Breast epithelium (tissue), 4 donors: ENCODE measurements around the gene MAML3. TPM values are rescaled to one million over a fixed set of nuclear protein-coding genes. Genes with fewer than 3 reads are reported as not detected.

Experiments used
- DNase-seq, 2 donors: peaks; one replicate each; pipeline ENCODE4 v3.0.0-alpha.2; 2019; ENCODE audit warnings: low spot score in 2 of 2
- H3K27ac ChIP-seq, 2 donors: fragments of 200-600 bp; sonication (generic) in 1 of 2; one replicate each; pipeline ENCODE4 v1.5.1; 2016 to 2019; ENCODE audit warnings: mild to moderate bottlenecking in 1 of 2
- H3K27me3 ChIP-seq, 2 donors: fragments of 200-600 bp; sonication (generic) in 1 of 2; one replicate each; pipeline versions ENCODE4 v1.5.1 to v1.6.0; 2017 to 2019; ENCODE audit warnings: control low read depth in 1 of 2, mild to moderate bottlenecking in 1 of 2
- H3K36me3 ChIP-seq: fragments of 200-600 bp; one replicate; pipeline ENCODE4 v1.5.1; 2019
- H3K4me1 ChIP-seq, 2 donors: fragments of 200-600 bp; sonication (generic); one replicate each; pipeline ENCODE4 v1.5.1; 2016 to 2019; ENCODE audit warnings: control low read depth in 1 of 2
- H3K4me3 ChIP-seq, 3 donors: fragments of 200-600 bp; sonication (generic); 1 replicate in 2 of 3; 2 replicates in 1 of 3; pipeline ENCODE4 v1.5.1; 2016 to 2019; ENCODE audit warnings: mild to moderate bottlenecking in 3 of 3, moderate library complexity in 2 of 3
- H3K9me3 ChIP-seq, 2 donors: fragments of 200-600 bp; sonication (generic) in 1 of 2; one replicate each; pipeline ENCODE4 v1.5.1; 2016 to 2019; ENCODE audit warnings: control low read depth in 1 of 2
- POLR2A ChIP-seq: fragments of 450-650 bp; IDR thresholded peaks from one replicate; pipeline ENCODE4 v1.6.1; 2016; ENCODE audit warnings: antibody characterized with exemption, mild to moderate bottlenecking, moderate library complexity
- POLR2AphosphoS5 ChIP-seq, 3 donors: sonication (generic); formaldehyde crosslinking; IDR thresholded peaks; one replicate each; pipeline ENCODE4 v1.6.1; 2017; ENCODE audit warnings: antibody characterized with exemption in 3 of 3
- intact Hi-C: fragments of 100-400 bp; cut with DNase I; formaldehyde crosslinking; loops from one replicate; pipeline ENCODE4 v1.15.1; 2023; ENCODE audit warnings: low total_unique reads
- total RNA-seq, 3 donors: library from RNA; depleted of rRNA; stranded (reverse); fragments of >200 nt; gene quantifications; one replicate each; pipeline ENCODE4 v1.1.0, GENCODE V29; 2016
- TF ChIP-seq, protein P1 (sequence below), 3 donors: fragments of 450-650 bp; IDR thresholded peaks; one replicate each; pipeline ENCODE4 v1.5.1; 2016 to 2017; ENCODE audit warnings: antibody characterized with exemption in 3 of 3, mild to moderate bottlenecking in 3 of 3, moderate library complexity in 3 of 3

Gene MAML3
- total RNA-seq, 3 donors from 2014 or later, result 5.0 to 16.8 (median 11.1) TPM

DNA sequence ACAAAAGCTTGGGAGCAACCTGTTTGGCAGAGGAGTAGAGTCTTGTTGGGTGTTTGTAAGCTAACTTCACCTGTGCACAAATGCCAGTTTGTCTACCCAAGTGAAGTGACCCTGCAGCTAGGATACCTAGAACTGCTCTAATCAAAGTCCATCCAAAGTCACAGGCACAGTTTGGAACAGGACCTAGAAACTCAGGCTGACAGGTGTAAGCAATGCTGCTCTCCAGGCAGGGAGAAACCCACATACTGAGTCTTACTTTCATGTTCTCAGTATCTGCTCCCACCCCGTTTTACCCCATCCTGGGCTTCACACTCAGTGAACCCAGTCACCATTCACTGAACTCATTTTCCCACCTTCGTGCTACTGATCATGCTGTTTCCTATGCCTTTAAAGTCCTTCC lies 40.3 kb downstream of the MAML3 start:
- TF ChIP-seq POLR2A, result no peak
- TF ChIP-seq, protein P1, sequence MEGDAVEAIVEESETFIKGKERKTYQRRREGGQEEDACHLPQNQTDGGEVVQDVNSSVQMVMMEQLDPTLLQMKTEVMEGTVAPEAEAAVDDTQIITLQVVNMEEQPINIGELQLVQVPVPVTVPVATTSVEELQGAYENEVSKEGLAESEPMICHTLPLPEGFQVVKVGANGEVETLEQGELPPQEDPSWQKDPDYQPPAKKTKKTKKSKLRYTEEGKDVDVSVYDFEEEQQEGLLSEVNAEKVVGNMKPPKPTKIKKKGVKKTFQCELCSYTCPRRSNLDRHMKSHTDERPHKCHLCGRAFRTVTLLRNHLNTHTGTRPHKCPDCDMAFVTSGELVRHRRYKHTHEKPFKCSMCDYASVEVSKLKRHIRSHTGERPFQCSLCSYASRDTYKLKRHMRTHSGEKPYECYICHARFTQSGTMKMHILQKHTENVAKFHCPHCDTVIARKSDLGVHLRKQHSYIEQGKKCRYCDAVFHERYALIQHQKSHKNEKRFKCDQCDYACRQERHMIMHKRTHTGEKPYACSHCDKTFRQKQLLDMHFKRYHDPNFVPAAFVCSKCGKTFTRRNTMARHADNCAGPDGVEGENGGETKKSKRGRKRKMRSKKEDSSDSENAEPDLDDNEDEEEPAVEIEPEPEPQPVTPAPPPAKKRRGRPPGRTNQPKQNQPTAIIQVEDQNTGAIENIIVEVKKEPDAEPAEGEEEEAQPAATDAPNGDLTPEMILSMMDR (IDR thresholded peaks at IDR 0.05), result no peak
- TF ChIP-seq POLR2AphosphoS5 (IDR thresholded peaks at IDR 0.05), result no peak
- no peaks in the 10 kb centered on the region for H3K9me3 ChIP-seq
- intact Hi-C loops, result no loop called here

DNA sequence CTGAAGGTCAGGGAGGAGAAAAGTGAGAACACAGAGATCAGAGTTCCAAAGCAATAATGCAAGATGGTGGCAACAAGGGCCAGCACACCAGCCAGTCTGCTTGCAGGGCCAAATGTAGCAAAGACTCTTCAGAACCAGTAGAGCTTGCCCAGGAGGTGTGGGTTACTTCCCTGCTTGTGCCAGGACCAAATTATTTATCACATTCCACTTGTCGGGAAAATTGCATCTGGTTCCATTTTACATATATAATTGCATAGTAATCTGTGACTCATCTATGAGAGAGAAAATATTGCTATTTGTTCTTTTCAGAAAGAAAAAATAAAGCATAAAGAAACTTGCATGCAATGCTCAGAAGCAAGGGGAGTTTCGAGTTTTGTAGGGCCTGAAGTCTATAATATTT lies 41.4 kb downstream of the MAML3 start:
- intact Hi-C loops, result no loop called here
- no peaks in the 10 kb centered on the region for H3K9me3 ChIP-seq
- H3K4me1 ChIP-seq, result no peaks in the 10 kb centered on the region
- no peak overlapping the region for H3K4me3 ChIP-seq
- TF ChIP-seq POLR2A (no peak), POLR2AphosphoS5 (IDR thresholded peaks at IDR 0.05) (no peak)
- TF ChIP-seq, protein P1 (IDR thresholded peaks at IDR 0.05), result no peak
- no peak for DNase-seq
- H3K36me3 ChIP-seq, result no peaks in the 10 kb centered on the region
- no peak overlapping the region for H3K27ac ChIP-seq
- H3K27me3 ChIP-seq, result no peaks in the 10 kb centered on the region

More for the DNA sequence above, 40.3 kb downstream of the MAML3 start:
- H3K27me3 ChIP-seq, result no peaks in the 10 kb centered on the region
- no peaks in the 10 kb centered on the region for H3K36me3 ChIP-seq
- H3K4me1 ChIP-seq, result no peaks in the 10 kb centered on the region
- H3K4me3 ChIP-seq, result no peak overlapping the region
- no peak for DNase-seq
- H3K27ac ChIP-seq, result no peak overlapping the region

DNA sequence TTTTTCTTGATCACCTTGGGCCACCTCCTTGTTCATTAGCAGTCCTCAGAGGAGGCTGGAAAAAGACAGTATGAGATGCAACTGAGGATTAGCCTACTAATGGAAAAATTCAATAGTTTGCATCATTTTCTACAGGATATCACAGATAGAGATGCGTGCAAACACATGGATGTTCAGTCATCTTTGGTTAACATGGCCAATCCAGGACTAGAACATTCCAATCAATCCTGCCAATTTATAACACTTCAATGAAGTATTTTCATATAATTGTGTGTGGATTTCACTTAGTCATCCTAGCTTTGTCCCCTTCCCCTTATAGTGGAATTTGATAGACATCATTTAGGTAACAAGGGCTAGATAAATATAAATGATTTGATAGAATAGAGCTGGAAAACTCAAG lies 42.7 kb downstream of the MAML3 start:
- no peaks in the 10 kb centered on the region for H3K9me3 ChIP-seq
- no peaks in the 10 kb centered on the region for H3K4me1 ChIP-seq
- no peak overlapping the region for H3K27ac ChIP-seq
- H3K4me3 ChIP-seq, result no peak overlapping the region
- no peaks in the 10 kb centered on the region for H3K36me3 ChIP-seq
- DNase-seq, result no peak
- no peaks in the 10 kb centered on the region for H3K27me3 ChIP-seq
- no peak for TF ChIP-seq POLR2AphosphoS5 (IDR thresholded peaks at IDR 0.05)
- TF ChIP-seq, protein P1 (IDR thresholded peaks at IDR 0.05), result no peak
- no peak for TF ChIP-seq POLR2A
- intact Hi-C loops, result no loop called here

DNA sequence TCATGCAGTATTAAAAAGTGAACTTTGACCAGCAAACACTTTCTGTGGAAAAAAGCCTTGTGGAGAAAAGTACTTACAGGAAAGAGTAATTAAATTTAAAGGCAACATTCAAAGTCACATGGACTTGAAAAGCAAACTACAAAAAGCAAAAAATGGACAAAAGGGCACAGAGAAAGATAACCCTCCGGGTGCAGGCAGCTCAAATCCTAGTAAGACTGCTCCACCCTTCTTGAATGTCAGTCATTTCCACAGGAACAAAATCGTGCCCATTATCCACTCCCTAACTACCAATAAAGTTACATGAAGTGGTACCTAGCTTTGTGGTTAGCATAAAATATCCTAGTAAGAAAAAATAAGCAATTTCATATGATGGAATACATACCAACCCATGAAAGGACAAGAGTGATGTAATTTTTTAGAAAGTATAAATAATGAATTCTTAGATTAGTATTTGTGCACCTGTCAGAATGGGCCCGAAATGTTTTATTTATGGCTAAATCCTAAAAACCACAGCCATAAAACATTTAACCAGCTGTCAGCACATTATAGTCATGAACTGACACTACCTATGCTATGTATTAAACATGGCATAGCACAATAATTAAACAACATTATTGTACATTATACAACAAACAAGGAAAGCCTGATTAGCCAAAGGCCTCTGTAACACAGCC lies 43.3 kb downstream of the MAML3 start:
- DNase-seq, result no peak
- TF ChIP-seq, protein P1 (IDR thresholded peaks at IDR 0.05), result no peak
- TF ChIP-seq POLR2AphosphoS5 (IDR thresholded peaks at IDR 0.05) (no peak), POLR2A (no peak)
- H3K27me3 ChIP-seq, result no peaks in the 10 kb centered on the region

DNA sequence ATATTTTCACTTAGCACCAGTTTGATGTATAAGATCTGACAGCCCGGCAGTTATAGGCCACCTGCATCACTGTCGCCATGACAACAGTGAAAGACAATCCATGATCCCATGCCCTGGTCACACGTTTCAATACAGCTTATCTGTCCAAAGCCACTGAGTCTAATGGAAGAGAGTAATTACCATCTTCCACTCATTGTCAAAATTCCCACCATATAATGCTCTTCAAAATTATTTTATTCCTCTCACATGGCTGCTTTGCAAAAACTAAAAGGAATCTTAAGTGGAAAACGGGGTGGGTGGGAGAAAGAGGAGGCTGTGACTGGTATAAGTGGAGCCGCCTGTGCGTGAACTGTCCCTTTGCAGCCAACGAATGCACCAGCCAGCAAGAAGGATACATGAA lies 44.2 kb downstream of the MAML3 start:
- H3K36me3 ChIP-seq, result no peaks in the 10 kb centered on the region
- no peak overlapping the region for H3K27ac ChIP-seq
- H3K4me3 ChIP-seq, result no peak overlapping the region
- intact Hi-C loops, result no loop called here
- H3K9me3 ChIP-seq, result no peaks in the 10 kb centered on the region
- DNase-seq, result no peak
- no peaks in the 10 kb centered on the region for H3K27me3 ChIP-seq
- H3K4me1 ChIP-seq, result no peaks in the 10 kb centered on the region
- TF ChIP-seq, protein P1 (IDR thresholded peaks at IDR 0.05), result no peak
- TF ChIP-seq POLR2AphosphoS5 (IDR thresholded peaks at IDR 0.05) (no peak), POLR2A (no peak)

More for the DNA sequence above, 43.3 kb downstream of the MAML3 start:
- H3K36me3 ChIP-seq, result no peaks in the 10 kb centered on the region
- H3K4me3 ChIP-seq, result no peak overlapping the region
- intact Hi-C loops, result no loop called here
- no peak overlapping the region for H3K27ac ChIP-seq
- H3K9me3 ChIP-seq, result no peaks in the 10 kb centered on the region
- H3K4me1 ChIP-seq, result no peaks in the 10 kb centered on the region
